Femur (tissue), 1 donor: Measurements from ENCODE around the gene SPC24.
"Not testable (repeated sequence)": the region's sequence is repeated elsewhere in the genome, so short reads cannot be mapped to it uniquely, and the experiment has no call there.

Experiments used
- DNase-seq: peaks from one replicate; pipeline ENCODE4 v3.0.0-alpha.2; 2017

Gene SPC24

DNA sequence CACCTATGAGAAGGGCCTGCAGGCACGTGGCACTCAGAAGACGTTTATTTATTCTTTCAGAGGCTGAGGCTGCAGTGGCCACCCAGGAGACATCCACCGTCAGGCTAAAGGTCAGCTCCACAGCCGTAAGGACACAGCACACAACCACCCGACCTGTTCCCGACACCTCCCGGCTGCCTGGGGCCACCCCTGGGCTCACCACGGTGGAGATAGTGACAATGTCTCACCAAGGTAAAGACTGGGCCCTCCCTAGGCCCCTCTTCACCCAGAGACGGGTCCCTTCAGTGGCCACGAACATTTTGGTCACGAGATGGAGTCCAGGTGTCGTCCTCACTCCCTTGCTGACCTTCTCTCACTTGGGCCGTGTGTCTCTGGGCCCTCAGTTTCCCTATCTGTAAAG, 32.5 kb downstream of the SPC24 start:
- DNase-seq: no peak

DNA sequence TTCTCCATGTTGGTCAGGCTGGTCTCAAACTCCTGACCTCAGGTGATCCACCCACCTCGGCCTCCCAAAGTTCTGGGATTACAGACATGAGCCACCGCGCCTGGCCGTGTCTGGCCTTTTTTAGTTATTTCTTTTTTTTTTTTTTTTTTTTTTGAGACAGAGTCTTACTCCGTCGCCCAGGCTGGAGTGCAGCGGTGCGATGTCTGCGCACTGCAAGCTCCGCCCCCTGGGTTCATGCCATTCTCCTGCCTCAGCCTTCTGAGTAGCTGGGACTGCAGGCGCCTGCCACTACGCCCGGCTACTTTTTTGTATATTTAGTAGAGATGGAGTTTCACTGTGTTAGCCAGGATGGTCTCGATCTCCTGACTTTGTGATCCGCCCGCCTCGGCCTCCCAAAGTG, 33.6 kb downstream of the SPC24 start:
- DNase-seq: not testable (repeated sequence)

DNA sequence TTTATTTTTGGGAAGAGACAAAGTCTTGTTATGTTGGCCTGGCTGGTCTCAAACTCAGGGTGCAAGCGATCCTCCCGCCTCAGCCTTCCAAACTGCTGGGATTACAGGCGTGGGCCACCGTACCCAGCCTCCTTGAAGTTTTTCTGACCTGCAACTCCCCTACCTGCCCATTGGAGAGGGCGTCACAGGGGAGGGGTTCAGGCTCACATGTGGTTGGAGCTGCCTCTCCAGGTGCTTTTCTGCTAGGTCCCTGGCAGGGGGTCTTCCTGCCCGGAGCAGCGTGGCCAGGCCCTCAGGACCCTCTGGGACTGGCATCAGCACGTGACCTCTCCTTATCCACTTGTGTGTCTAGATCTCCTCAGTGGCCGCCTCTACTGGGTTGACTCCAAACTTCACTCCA, 39.1 kb downstream of the SPC24 start:
- DNase-seq: no peak

DNA sequence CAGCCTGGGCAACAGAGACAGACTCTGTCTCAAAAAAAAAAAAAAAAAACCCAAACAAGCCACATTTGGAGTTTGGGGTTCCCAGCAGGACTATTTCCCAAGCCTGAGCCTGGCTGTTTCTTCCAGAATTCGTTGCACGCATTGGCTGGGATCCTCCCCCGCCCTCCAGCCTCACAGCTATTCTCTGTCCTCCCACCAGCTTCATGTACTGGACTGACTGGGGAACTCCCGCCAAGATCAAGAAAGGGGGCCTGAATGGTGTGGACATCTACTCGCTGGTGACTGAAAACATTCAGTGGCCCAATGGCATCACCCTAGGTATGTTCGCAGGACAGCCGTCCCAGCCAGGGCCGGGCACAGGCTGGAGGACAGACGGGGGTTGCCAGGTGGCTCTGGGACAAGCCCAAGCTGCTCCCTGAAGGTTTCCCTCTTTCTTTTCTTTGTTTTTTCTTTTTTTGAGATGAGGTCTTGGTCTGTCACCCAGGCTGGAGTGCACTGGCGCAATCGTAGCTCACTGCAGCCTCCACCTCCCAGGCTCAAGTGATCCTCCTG, 39.6 kb downstream of the SPC24 start:
- no peak for DNase-seq

DNA sequence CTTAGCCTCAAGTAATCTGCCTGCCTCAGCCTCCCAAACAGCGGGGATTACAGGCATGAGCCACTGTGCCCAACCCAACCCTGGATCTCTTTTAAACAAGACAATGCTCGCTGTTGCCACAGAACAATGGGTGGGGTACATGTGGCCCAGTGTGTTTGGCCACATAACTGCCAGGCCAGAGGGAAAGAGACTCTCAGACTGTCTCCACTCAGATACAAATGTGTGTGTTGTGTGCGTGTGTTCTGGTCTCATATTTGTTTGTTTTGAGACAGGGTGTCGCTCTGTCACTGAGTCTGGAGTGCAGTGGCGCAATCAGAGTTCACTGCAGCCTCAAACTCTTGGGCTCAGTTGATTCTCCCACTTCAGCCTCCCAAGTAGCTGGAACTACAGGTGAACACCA, 40.5 kb downstream of the SPC24 start:
- DNase-seq: no peak

DNA sequence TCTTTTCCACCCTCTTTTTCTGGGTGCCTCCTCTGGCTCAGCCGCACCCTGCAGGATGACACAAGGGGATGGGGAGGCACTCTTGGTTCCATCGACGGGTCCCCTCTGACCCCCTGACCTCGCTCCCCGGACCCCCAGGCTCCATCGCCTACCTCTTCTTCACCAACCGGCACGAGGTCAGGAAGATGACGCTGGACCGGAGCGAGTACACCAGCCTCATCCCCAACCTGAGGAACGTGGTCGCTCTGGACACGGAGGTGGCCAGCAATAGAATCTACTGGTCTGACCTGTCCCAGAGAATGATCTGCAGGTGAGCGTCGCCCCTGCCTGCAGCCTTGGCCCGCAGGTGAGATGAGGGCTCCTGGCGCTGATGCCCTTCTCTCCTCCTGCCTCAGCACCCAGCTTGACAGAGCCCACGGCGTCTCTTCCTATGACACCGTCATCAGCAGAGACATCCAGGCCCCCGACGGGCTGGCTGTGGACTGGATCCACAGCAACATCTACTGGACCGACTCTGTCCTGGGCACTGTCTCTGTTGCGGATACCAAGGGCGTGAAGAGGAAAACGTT, 42.4 kb downstream of the SPC24 start:
- no peak for DNase-seq

DNA sequence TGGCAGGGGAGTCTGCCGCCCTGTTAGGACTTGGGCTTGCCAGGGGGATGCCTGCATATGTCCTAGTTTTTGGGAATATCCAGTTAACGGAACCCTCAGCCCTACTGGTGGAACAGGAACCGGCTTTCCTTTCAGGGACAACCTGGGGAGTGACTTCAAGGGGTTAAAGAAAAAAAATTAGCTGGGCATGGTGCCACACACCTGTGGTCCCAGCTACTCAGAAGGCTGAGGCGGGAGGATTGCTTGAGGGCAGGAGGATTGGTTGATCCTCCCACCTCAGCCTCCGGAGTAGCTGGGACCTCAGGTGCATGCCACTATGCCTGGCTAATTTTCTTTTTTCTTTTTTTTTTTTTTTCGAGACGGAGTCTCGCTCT, 43.8 kb downstream of the SPC24 start:
- DNase-seq: no peak

DNA sequence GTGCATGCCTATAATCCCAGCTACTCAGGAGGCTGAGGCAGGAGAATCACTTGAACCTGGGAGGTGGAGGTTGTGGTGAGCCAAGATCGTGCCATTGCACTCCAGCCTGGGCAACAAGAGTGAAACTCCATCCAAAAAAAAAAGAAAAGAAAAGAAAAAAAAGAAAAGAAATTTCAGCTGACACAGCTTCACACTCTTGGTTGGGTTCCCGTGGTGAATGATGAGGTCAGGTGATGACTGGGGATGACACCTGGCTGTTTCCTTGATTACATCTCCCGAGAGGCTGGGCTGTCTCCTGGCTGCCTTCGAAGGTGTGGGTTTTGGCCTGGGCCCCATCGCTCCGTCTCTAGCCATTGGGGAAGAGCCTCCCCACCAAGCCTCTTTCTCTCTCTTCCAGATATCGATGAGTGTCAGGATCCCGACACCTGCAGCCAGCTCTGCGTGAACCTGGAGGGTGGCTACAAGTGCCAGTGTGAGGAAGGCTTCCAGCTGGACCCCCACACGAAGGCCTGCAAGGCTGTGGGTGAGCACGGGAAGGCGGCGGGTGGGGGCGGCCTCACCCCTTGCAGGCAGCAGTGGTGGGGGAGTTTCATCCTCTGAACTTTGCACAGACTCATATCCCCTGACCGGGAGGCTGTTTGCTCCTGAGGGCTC, 44.3 kb downstream of the SPC24 start:
- no peak for DNase-seq

DNA sequence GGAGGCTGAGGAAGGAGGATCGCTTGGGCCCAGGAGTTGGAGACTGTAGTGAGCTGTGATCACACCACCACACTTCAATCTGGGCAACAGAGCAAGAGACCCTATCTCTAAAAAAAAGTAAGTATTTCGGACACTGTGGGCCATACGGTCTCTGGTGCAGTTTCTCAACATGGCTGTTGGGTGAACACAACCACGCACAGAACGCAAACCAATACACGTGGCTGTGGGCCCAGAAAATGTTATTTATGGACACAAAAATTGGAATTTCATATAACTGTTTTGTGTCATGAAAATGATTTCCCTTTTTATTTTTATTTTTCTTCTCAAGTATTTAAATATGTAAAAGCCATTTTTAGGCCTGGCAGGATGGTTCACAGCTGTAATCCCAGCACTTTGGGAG, 46.8 kb downstream of the SPC24 start:
- DNase-seq: no peak

DNA sequence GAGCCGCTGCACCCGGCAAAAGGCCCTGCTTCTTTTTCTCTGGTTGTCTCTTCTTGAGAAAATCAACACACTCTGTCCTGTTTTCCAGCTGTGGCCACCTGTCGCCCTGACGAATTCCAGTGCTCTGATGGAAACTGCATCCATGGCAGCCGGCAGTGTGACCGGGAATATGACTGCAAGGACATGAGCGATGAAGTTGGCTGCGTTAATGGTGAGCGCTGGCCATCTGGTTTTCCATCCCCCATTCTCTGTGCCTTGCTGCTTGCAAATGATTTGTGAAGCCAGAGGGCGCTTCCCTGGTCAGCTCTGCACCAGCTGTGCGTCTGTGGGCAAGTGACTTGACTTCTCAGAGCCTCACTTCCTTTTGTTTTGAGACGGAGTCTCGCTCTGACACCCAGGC, 49.1 kb downstream of the SPC24 start:
- DNase-seq: peak; percentile 75

DNA sequence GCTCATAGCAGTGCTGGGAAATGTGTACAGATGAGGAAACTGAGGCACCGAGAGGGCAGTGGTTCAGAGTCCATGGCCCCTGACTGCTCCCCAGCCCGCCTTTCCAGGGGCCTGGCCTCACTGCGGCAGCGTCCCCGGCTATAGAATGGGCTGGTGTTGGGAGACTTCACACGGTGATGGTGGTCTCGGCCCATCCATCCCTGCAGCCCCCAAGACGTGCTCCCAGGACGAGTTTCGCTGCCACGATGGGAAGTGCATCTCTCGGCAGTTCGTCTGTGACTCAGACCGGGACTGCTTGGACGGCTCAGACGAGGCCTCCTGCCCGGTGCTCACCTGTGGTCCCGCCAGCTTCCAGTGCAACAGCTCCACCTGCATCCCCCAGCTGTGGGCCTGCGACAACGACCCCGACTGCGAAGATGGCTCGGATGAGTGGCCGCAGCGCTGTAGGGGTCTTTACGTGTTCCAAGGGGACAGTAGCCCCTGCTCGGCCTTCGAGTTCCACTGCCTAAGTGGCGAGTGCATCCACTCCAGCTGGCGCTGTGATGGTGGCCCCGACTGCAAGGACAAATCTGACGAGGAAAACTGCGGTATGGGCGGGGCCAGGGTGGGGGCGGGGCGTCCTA, 50.5 kb downstream of the SPC24 start:
- no peak for DNase-seq

DNA sequence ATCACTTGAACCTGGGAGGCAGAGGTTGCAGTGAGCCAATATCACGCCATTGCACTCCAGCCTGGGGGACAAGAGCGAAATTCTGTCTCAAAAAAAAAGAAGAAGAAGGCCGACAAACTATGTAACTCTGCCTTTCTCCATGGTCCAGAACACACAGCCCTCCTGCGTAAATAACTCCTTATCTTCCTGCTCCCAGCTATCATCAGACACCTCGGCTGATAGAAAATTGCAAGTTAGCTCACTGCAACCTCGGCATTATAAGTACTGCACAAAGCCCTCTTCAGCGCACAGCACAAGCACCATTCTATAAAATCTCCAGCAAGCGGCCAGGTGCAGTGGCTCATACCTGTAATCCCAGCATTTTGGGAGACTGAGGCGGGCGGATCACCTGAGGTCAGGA, 51.9 kb downstream of the SPC24 start:
- DNase-seq: not testable (repeated sequence)

DNA sequence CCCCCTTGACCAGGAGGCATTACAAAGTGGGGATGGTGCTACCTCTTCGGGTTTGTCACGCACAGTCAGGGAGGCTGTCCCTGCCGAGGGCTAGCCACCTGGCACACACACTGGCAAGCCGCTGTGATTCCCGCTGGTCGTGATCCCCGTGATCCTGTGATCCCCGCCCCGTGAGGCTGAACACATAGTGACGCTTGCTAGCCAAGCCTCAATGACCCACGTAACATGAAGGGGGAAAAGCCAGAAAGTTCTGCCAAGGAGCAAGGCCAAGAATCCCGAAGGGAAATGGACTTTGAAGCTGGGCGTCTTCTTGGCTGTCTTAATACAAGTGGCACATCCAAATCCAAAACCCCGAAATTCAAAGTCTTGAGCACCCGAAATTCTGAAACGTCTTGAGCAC, 52.6 kb downstream of the SPC24 start:
- no peak for DNase-seq

DNA sequence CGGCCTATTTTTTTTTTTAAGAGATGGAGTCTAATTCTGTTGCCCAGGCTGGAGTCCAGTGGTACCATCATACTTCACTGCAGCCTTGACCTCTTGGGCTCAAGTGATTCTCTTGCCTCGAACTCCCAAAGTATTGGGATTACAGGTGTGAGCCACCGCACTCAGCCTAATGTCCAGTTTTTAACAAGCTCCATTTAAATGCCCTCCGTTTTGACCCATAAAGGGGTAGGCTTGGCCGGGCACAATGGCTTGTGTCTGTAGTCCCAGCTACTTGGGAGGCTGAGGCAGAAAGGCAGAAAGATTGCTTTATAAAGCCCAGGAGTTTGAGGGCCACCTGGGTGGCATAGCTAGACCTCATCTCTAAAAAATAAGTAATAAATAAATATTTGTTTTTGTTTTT, 54.5 kb downstream of the SPC24 start:
- DNase-seq: no peak

DNA sequence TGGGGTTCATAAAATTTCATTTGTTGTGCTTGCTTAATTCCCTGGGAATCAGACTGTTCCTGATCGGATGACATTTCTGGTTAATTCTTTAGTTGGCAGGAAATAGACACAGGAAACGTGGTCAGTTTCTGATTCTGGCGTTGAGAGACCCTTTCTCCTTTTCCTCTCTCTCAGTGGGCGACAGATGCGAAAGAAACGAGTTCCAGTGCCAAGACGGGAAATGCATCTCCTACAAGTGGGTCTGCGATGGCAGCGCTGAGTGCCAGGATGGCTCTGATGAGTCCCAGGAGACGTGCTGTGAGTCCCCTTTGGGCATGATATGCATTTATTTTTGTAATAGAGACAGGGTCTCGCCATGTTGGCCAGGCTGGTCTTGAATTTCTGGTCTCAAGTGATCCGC, 55.5 kb downstream of the SPC24 start:
- DNase-seq: peak; percentile 43

DNA sequence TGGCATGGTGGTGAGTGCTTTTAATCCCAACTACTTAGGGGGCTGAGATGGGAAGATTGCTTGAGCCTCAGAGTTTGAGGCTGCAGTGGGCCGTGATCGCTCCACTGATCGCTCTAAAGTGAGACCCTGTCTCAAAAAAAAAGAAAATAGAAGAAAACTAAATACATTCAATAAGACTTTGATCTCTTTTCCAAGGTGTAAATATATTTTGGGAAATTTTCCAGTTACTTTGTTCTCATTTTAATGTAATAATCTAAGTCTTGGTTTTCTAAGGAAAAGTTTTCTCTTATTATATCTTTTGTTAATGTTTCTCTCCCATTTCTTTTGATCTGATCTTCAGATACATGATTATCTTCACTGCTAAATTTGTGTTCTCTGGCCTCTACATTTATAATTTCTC, 56.7 kb downstream of the SPC24 start:
- no peak for DNase-seq

DNA sequence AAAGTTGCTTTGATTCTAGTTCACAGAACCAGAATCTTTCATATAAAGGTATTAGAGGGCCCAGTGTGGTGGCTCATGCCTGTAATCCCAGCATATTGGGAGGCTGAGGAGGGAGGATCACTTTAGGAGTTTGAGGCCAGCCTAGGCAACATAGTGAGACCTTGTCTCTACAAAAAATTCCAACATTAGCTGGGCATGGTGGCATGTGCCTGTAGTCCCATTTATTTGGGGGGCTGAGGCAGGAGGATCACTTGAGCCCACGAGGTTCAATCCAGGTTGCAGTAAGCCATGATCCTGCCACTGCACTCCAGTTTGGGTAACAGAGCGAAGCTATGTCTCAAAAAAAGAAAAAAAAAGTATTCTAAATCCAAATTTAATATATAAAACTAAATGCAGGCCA, 57.3 kb downstream of the SPC24 start:
- no peak for DNase-seq

DNA sequence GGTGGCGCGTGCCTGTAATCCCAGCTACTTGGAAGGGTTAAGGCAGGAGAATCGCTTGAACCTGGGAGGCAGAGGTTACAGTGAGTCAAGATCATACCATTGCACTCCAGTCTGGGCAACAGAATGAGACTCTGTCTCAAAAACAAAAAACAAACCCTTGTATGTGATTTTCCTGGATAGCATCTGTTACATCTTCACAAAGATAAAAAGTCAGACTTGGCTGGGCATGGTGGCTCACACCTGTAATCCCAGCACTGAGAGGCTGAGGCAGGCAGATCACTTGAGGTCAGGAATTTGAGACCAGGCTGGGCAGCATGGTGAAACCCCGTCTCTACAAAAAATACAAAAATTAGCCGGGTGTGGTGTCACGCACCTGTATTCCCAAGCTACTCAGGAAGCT, 58.2 kb downstream of the SPC24 start:
- DNase-seq: not testable (repeated sequence)

DNA sequence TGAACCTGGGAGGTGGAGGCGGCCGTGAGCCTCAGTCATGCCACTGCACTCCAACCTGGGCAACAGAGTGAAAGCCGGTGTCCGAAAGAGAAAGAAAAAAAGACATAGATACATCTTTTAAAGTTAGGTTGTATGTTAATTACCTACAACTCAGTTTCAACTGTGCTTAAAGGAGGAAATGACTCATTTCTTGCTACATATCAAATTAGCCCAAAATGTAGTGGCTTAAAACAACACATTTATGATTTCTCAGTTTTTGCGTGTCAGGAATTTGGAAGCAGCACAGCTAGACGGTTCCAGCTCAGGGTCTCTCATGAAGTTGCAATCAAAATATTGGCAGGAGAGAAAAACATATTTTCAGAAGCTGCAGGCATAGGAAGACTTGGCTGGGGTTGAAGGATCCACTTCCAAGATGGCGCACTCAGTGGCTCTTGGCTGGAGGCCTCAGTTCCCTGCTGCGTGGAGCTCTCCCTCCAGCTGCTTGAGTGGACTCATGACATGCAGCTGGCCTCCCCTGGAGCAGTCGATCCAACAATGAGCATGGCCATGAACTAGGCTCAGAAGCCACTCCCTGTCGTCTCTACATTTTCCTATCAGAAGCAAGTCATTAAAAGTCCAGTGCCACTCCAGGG, 59.3 kb downstream of the SPC24 start:
- peak; percentile 93 for DNase-seq
